A549 (cell line): ENCODE data around the gene FSTL4. TPM values are rescaled to one million over a fixed set of nuclear protein-coding genes. Genes with fewer than 3 reads are reported as not detected.

ENCODE experiments used
- ATAC-seq, 2 experiments: fragments of 200-7000 bp in 1 of 2; fragments of >200 bp in 1 of 2; cut with Nextera tagmentation in 1 of 2; cut with Tn5 transposase in 1 of 2; 3 replicates each; pipeline versions ENCODE4 v1.8.0 to v1.9.1; 2018 to 2020; ENCODE audit warnings: mild to moderate bottlenecking in 1 of 2, moderate library complexity in 1 of 2
- CTCF ChIA-PET: fragments of 300-600 bp; sonication (Branson Sonifier 250); formaldehyde crosslinking; extraction: SDS; loops from one replicate; lab custom pipeline; 2021; ENCODE audit warnings: antibody characterized with exemption, inconsistent platforms; lab: Yijun Ruan, JAX
- POLR2A ChIA-PET: fragments of 350-600 bp; formaldehyde crosslinking; extraction: SDS; loops from one replicate; lab custom pipeline; 2021; ENCODE audit warnings: antibody characterized with exemption, inconsistent platforms; lab: Yijun Ruan, JAX
- DNase-seq, 2 experiments: peaks; one replicate each; pipeline versions ENCODE4 v3.0.0 to v3.0.0-alpha.2; 2011 to 2016; ENCODE audit warnings: low read depth in 1 of 2, low spot score in 1 of 2
- FAIRE-seq: peaks from 2 replicates; lab custom pipeline; 2011; peaks lifted over from hg19 to GRCh38; lab: Jason Lieb, UNC
- H3K27ac ChIP-seq, 2 experiments: fragments of >200 bp; sonication (Bioruptor Twin); formaldehyde crosslinking; 3 replicates each; pipeline ENCODE4 v1.5.1; 2016 to 2017
- H3K4me1 ChIP-seq: fragments of >200 bp; sonication (Bioruptor Twin); formaldehyde crosslinking; 3 replicates; pipeline ENCODE4 v1.6.1; 2016
- H3K4me2 ChIP-seq: fragments of >200 bp; sonication (Bioruptor Twin); formaldehyde crosslinking; 3 replicates; pipeline ENCODE4 v1.6.1; 2016
- H3K4me3 ChIP-seq: fragments of >200 bp; sonication (Bioruptor Twin); formaldehyde crosslinking; 3 replicates; pipeline ENCODE4 v1.5.1; 2016
- H3K9me3 ChIP-seq: fragments of >200 bp; sonication (Bioruptor Twin); formaldehyde crosslinking; 3 replicates; pipeline ENCODE4 v1.6.1; 2016
- BHLHE40 ChIP-seq: IDR thresholded peaks from 2 replicates; pipeline ENCODE4 v1.6.1; 2012; ENCODE audit warnings: low read depth, low read length, inconsistent platforms
- CBX8 ChIP-seq: fragments of 200-600 bp; sonication (generic); IDR thresholded peaks from 2 replicates; pipeline ENCODE4 v1.6.1; 2016
- FOSL2 ChIP-seq, 2 experiments: fragments of 450-650 bp in 1 of 2; fragments of >200 bp in 1 of 2; sonication (Bioruptor Twin) in 1 of 2; formaldehyde crosslinking; IDR thresholded peaks; 2 replicates each; pipeline versions ENCODE4 v1.5.0 to v1.6.1; 2016 to 2020; ENCODE audit warnings: mild to moderate bottlenecking in 1 of 2, moderate library complexity in 1 of 2
- GATA3 ChIP-seq: IDR thresholded peaks from 2 replicates; pipeline ENCODE4 v1.6.1; 2012; ENCODE audit warnings: borderline replicate concordance
- HOXB13 ChIP-seq: fragments of 250-450 bp; sonication (Bioruptor Pico); IDR thresholded peaks from 2 replicates; pipeline ENCODE4 v1.5.0; 2020; ENCODE audit warnings: low read depth, mild to moderate bottlenecking, moderate library complexity
- RFX5 ChIP-seq: fragments of 450-650 bp; IDR thresholded peaks from 2 replicates; pipeline ENCODE4 v1.7.1; 2014; ENCODE audit warnings: antibody characterized with exemption, mild to moderate bottlenecking, moderate library complexity
- RNF2 ChIP-seq: fragments of 200-600 bp; sonication (generic); IDR thresholded peaks from 2 replicates; pipeline ENCODE4 v1.6.1; 2016; ENCODE audit warnings: low read depth, mild to moderate bottlenecking, antibody characterized with exemption, moderate library complexity, borderline replicate concordance
- WGBS: methylation state at CpG from one replicate; pipeline ENCODE4 v1.1.6; 2017; ENCODE audit errors: missing lambda C conversion rate; 5-methylcytosine and 5-hydroxymethylcytosine counted together
- polyA plus RNA-seq, 4 experiments: library from polyadenylated mRNA; depleted of rRNA in 3 of 4; stranded (reverse); fragments of >200 nt; fragmentation: RNase III in 1 of 4; extraction: RNeasy Plus Mini Kit Qiagen cat#74134 plus additional on column Dnase treatment in 1 of 4; gene quantifications; 2 replicates in 3 of 4; 3 replicates in 1 of 4; pipeline ENCODE4 v1.2.3, GENCODE V29; 2011 to 2017
- TF ChIP-seq, protein P1 (sequence below): fragments of 200-600 bp; sonication (generic); IDR thresholded peaks from 2 replicates; pipeline ENCODE4 v1.6.1; 2016; ENCODE audit warnings: antibody characterized with exemption, mild to moderate bottlenecking, moderate library complexity
- TF ChIP-seq, protein P2 (sequence below): IDR thresholded peaks from 2 replicates; pipeline ENCODE4 v1.6.1; 2012
- TF ChIP-seq, protein P3 (sequence below): fragments of >200 bp; sonication (Bioruptor Twin); formaldehyde crosslinking; IDR thresholded peaks from 3 replicates; pipeline ENCODE4 v1.5.1; 2016
- TF ChIP-seq, protein P4 (sequence below): fragments of >200 bp; sonication (Bioruptor Twin); formaldehyde crosslinking; IDR thresholded peaks from 3 replicates; pipeline ENCODE4 v1.6.1; 2016

FSTL4 gene
- polyA plus RNA-seq, 2 of the 4 experiments (the other 2 are of a cell fraction), result 1.6 to 1.8 TPM

DNA sequence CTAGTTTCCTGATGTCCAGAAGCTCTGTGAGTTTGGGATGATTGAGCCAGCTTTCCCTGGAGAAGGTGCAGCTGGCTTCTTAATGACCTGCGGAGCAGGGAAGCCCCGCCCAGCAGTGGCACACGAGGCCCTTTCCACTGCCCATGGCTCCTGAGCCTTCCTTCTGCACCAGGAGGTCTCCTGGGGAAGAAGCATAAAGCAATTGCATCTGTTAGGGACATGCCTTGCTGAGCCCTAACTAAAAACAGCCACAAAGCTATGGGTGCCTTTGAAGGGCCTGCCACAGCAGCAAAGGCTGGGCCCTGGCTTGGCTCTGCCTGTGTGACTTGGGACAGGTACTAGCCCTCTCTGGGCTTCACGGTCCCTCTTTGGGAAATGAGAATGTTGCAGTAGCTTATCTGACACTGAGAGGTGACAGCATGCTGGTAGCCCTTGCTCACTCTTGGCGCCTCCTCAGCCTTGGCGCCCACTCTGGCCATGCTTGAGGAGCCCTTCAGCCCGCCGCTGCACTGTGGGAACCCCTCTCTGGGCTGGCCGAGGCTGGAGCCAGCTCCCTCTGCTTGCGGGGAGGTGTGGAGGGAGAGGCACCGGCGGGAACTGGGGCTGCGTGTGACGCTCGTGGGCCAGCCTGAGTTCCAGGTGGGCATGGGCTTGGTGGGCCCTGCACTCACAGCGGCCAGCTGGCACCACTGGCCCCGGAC is 218.4 kb downstream of the FSTL4 start (continued):
- TF ChIP-seq, protein P1, sequence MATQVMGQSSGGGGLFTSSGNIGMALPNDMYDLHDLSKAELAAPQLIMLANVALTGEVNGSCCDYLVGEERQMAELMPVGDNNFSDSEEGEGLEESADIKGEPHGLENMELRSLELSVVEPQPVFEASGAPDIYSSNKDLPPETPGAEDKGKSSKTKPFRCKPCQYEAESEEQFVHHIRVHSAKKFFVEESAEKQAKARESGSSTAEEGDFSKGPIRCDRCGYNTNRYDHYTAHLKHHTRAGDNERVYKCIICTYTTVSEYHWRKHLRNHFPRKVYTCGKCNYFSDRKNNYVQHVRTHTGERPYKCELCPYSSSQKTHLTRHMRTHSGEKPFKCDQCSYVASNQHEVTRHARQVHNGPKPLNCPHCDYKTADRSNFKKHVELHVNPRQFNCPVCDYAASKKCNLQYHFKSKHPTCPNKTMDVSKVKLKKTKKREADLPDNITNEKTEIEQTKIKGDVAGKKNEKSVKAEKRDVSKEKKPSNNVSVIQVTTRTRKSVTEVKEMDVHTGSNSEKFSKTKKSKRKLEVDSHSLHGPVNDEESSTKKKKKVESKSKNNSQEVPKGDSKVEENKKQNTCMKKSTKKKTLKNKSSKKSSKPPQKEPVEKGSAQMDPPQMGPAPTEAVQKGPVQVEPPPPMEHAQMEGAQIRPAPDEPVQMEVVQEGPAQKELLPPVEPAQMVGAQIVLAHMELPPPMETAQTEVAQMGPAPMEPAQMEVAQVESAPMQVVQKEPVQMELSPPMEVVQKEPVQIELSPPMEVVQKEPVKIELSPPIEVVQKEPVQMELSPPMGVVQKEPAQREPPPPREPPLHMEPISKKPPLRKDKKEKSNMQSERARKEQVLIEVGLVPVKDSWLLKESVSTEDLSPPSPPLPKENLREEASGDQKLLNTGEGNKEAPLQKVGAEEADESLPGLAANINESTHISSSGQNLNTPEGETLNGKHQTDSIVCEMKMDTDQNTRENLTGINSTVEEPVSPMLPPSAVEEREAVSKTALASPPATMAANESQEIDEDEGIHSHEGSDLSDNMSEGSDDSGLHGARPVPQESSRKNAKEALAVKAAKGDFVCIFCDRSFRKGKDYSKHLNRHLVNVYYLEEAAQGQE, result no peak
- TF ChIP-seq FOSL2 (IDR thresholded peaks at IDR 0.05) (no peak), FOSL2 (CRISPR knock-in tag; IDR thresholded peaks at IDR 0.05) (no peak), HOXB13 (no peak), RNF2 (no peak)

DNA sequence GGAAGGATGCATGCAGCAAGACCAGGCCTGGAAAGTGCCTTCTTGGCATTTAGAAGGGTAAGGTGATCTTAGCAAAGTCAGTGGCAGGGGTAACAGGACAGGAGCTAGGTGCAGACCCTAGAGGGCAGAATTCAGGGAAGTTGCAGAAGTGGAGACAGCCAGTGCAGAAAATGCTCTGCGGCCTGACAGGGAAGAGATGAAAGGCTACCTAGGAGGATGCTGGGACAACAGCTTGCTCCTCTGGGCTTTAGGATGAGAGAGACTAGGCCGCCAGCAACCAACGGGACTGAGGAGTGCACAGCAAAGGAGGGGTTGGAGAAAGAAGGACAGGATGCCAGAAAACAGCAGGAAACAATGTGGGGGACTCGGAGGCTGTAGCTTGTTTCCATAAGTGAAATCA is 219.9 kb downstream of the FSTL4 start:
- Histone ChIP-seq H3K4me1 (no peaks in the 10 kb centered on the region), H3K9me3 (no peaks in the 10 kb centered on the region), H3K4me2 (no peak overlapping the region), H3K27ac (no peak overlapping the region), H3K4me3 (no peak overlapping the region)
- DNase-seq, result no peak
- no peak for FAIRE-seq
- CTCF ChIA-PET, result interaction anchor here (1.0 to 2.9 kb wide), 3 partner anchors 9 to 281 kb away, joined by 3 to 12 read pairs (median 3); no protein-coding TSS in a partner anchor
- POLR2A ChIA-PET, result no interaction called here
- WGBS, result 54% methylated on average over 4 of the region's 4 CpGs
- no peak for ATAC-seq
- no peak for TF ChIP-seq GATA3
- TF ChIP-seq, protein P2, sequence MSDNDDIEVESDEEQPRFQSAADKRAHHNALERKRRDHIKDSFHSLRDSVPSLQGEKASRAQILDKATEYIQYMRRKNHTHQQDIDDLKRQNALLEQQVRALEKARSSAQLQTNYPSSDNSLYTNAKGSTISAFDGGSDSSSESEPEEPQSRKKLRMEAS, result no peak
- TF ChIP-seq BHLHE40, result no peak
- TF ChIP-seq, protein P3, sequence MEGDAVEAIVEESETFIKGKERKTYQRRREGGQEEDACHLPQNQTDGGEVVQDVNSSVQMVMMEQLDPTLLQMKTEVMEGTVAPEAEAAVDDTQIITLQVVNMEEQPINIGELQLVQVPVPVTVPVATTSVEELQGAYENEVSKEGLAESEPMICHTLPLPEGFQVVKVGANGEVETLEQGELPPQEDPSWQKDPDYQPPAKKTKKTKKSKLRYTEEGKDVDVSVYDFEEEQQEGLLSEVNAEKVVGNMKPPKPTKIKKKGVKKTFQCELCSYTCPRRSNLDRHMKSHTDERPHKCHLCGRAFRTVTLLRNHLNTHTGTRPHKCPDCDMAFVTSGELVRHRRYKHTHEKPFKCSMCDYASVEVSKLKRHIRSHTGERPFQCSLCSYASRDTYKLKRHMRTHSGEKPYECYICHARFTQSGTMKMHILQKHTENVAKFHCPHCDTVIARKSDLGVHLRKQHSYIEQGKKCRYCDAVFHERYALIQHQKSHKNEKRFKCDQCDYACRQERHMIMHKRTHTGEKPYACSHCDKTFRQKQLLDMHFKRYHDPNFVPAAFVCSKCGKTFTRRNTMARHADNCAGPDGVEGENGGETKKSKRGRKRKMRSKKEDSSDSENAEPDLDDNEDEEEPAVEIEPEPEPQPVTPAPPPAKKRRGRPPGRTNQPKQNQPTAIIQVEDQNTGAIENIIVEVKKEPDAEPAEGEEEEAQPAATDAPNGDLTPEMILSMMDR, result no peak
- TF ChIP-seq RFX5, result no peak
- no peak for TF ChIP-seq FOSL2 (IDR thresholded peaks at IDR 0.05)
- TF ChIP-seq FOSL2 (CRISPR knock-in tag; IDR thresholded peaks at IDR 0.05), result no peak
- TF ChIP-seq CBX8, result no peak

DNA sequence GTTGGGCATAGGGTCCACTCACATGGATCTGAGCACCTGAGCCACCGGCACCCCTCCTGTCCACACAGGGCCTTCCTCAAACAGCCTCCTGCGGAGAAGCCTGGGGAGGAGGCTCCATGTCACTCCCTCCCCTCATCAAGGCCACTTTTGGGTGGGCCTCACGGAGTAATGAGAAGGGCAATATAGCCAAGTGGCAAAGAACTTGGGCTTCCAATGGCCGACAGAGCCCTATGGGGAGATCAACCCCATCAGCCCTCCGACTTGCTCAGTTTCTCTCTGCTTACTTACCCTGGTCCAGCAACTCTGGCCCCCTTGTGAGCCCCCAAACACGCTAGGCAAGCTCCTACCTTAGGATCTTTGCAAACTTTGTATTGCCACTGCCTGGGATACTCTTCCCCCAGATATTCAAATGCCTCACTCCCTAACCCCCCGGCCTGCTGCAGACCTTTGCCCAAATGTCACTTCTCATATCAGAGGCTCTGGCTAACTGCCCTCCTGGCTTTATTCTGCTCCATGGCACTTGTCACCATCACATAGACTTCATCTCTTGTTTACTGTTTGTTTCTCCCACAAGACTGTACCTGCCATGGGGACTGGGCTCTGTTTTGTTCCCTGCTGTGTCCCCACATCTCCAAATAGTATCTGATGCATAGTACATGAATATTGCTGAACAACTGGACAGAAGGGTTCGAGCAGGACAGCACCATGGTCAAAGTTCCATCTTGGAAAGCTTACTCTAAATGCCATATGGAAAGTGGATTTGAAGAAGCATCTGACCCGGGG is 220.8 kb downstream of the FSTL4 start:
- FAIRE-seq, result no peak
- no peak for ATAC-seq
- Histone ChIP-seq H3K9me3 (no peaks in the 10 kb centered on the region), H3K4me3 (no peak overlapping the region), H3K4me2 (no peak overlapping the region), H3K4me1 (no peaks in the 10 kb centered on the region), H3K27ac (no peak overlapping the region)
- POLR2A ChIA-PET, result no interaction called here
- WGBS, result 32% methylated on average over 8 of the region's 9 CpGs
- CTCF ChIA-PET, result interaction anchor here (1.4 kb wide), 1 partner anchor 281 kb away, joined by 4 read pairs; no protein-coding TSS in a partner anchor
- no peak for TF ChIP-seq HOXB13
- TF ChIP-seq, protein P4, sequence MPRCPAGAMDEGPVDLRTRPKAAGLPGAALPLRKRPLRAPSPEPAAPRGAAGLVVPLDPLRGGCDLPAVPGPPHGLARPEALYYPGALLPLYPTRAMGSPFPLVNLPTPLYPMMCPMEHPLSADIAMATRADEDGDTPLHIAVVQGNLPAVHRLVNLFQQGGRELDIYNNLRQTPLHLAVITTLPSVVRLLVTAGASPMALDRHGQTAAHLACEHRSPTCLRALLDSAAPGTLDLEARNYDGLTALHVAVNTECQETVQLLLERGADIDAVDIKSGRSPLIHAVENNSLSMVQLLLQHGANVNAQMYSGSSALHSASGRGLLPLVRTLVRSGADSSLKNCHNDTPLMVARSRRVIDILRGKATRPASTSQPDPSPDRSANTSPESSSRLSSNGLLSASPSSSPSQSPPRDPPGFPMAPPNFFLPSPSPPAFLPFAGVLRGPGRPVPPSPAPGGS, result no peak
- DNase-seq, result no peak
